Neural cell (in vitro differentiated cells): Measurements from ENCODE around the gene FH. TPM values are rescaled to one million over a fixed set of nuclear protein-coding genes. Genes with fewer than 3 reads are reported as not detected.

Experiments
- H2AFZ ChIP-seq: fragments of 200-600, 300-800 bp; sonication (generic), shearing (Covaris generic); 2 replicates; pipeline ENCODE4 v1.6.0; 2014; ENCODE audit warnings: low read depth, mild to moderate bottlenecking, antibody characterized with exemption, low read length, moderate library complexity
- H3F3A ChIP-seq: fragments of 200-600 bp; shearing (Covaris generic); 2 replicates; pipeline ENCODE4 v1.6.1; 2016; ENCODE audit warnings: mild to moderate bottlenecking, moderate library complexity, mixed read lengths, antibody characterized with exemption, low read length; ENCODE audit not compliant: insufficient read depth, poor library complexity, severe bottlenecking
- H3K27ac ChIP-seq: fragments of 200-600, 300-800 bp; sonication (generic), shearing (Covaris generic); 2 replicates; pipeline ENCODE4 v1.5.1; 2014; ENCODE audit warnings: mild to moderate bottlenecking, low read length, moderate library complexity
- H3K27me3 ChIP-seq: fragments of 300-800, 200-600 bp; sonication (generic), shearing (Covaris generic); 2 replicates; pipeline ENCODE4 v1.6.0; 2014; ENCODE audit warnings: mild to moderate bottlenecking, low read depth, low read length, moderate library complexity; ENCODE audit not compliant: insufficient read depth
- H3K36me3 ChIP-seq: fragments of 300-800, 200-600 bp; sonication (generic), shearing (Covaris generic); 2 replicates; pipeline ENCODE4 v1.5.1; 2014; ENCODE audit warnings: mild to moderate bottlenecking, antibody characterized with exemption, low read length, moderate library complexity; ENCODE audit not compliant: insufficient read depth
- H3K4me2 ChIP-seq: fragments of 300-800, 200-600 bp; sonication (generic), shearing (Covaris generic); 2 replicates; pipeline ENCODE4 v1.6.0; 2014; ENCODE audit warnings: mild to moderate bottlenecking, low read length
- H3K4me3 ChIP-seq: fragments of 300-800, 200-600 bp; sonication (generic), shearing (Covaris generic); 2 replicates; pipeline ENCODE4 v1.5.1; 2014; ENCODE audit warnings: mild to moderate bottlenecking, low read length, moderate library complexity
- H3K79me2 ChIP-seq: fragments of 200-600 bp; shearing (Covaris generic); replicated peaks from 2 replicates; pipeline ENCODE4 v1.6.0; 2014; ENCODE audit warnings: mild to moderate bottlenecking, low read length, moderate library complexity; ENCODE audit not compliant: insufficient read depth
- H3K9ac ChIP-seq: fragments of 300-800, 200-600 bp; sonication (generic), shearing (Covaris generic); 2 replicates; pipeline ENCODE4 v1.6.1; 2016; ENCODE audit warnings: mild to moderate bottlenecking, low read length, mixed read lengths
- H3K9me2 ChIP-seq: fragments of 200-600 bp; shearing (Covaris generic); 2 replicates; pipeline ENCODE4 v1.6.1; 2016; ENCODE audit warnings: mild to moderate bottlenecking, low read length, mixed read lengths; ENCODE audit not compliant: insufficient read depth
- H3K9me3 ChIP-seq: fragments of 200-600, 300-800 bp; sonication (generic), shearing (Covaris generic); 2 replicates; pipeline ENCODE4 v1.6.1; 2016; ENCODE audit warnings: mild to moderate bottlenecking, mixed run types, low read length, moderate library complexity, mixed read lengths
- H4K20me1 ChIP-seq: fragments of 200-600 bp; shearing (Covaris generic); 2 replicates; pipeline ENCODE4 v1.6.1; 2016; ENCODE audit warnings: mild to moderate bottlenecking, mixed run types; ENCODE audit not compliant: insufficient read depth
- CTCF ChIP-seq: fragments of 450-650 bp; IDR thresholded peaks from 2 replicates; pipeline ENCODE4 v1.5.1; 2014; ENCODE audit warnings: antibody characterized with exemption, mild to moderate bottlenecking, moderate library complexity; ENCODE audit not compliant: poor library complexity, severe bottlenecking
- EP300 ChIP-seq: fragments of 450-650 bp; conservative IDR thresholded peaks from 2 replicates; pipeline ENCODE4 v1.6.1; 2014; ENCODE audit warnings: antibody characterized with exemption, mild to moderate bottlenecking, moderate library complexity; ENCODE audit not compliant: poor library complexity, severe bottlenecking
- EZH2 ChIP-seq: fragments of 200-600, 300-800 bp; shearing (Covaris generic), sonication (generic); IDR thresholded peaks from 2 replicates; pipeline ENCODE4 v1.6.1; 2014; ENCODE audit warnings: antibody characterized with exemption, low read length, borderline replicate concordance, mild to moderate bottlenecking; ENCODE audit not compliant: insufficient read depth, poor library complexity, severe bottlenecking
- MXI1 ChIP-seq: fragments of 450-650 bp; conservative IDR thresholded peaks from 2 replicates; pipeline ENCODE4 v1.6.1; 2014; ENCODE audit warnings: antibody characterized with exemption, mild to moderate bottlenecking; ENCODE audit not compliant: poor library complexity, severe bottlenecking
- POLR2AphosphoS5 ChIP-seq: IDR thresholded peaks from 2 replicates; pipeline ENCODE4 v1.6.1; 2012
- RAD21 ChIP-seq: fragments of 450-650 bp; conservative IDR thresholded peaks from 2 replicates; pipeline ENCODE4 v1.6.1; 2014; ENCODE audit warnings: antibody characterized with exemption, mild to moderate bottlenecking, moderate library complexity
- REST ChIP-seq: IDR thresholded peaks from 2 replicates; pipeline ENCODE4 v1.6.1; 2012; ENCODE audit warnings: borderline replicate concordance
- SMC3 ChIP-seq: fragments of 450-650 bp; conservative IDR thresholded peaks from 2 replicates; pipeline ENCODE4 v1.6.1; 2014; ENCODE audit warnings: antibody characterized with exemption, mild to moderate bottlenecking, moderate library complexity; ENCODE audit not compliant: poor library complexity
- TAF1 ChIP-seq: IDR thresholded peaks from 2 replicates; pipeline ENCODE4 v1.6.1; 2012; ENCODE audit warnings: low read depth
- polyA plus RNA-seq: library from polyadenylated mRNA; depleted of rRNA; stranded (reverse); fragments of >200 nt; gene quantifications from 2 replicates; pipeline ENCODE4 v1.2.3, GENCODE V29; 2014

Gene FH
- polyA plus RNA-seq, 1 donor from 2014 or later, result 114 TPM

GRCh38 chr1:241507189-241507863, 12.2 kb downstream of the FH start:
- no peak for TF ChIP-seq TAF1
- no peak for TF ChIP-seq EP300
- TF ChIP-seq CTCF, result no peak
- no peak for TF ChIP-seq POLR2AphosphoS5
- TF ChIP-seq SMC3, result no peak
- TF ChIP-seq EZH2, result no peak
- TF ChIP-seq REST, result no peak
- no peak for TF ChIP-seq RAD21
- no peak for TF ChIP-seq MXI1
- H3K9me2 ChIP-seq, result no peaks in the 10 kb centered on the region
- H3K36me3 ChIP-seq, result peaks cover 18% of the 10 kb centered on the region
- no peaks in the 10 kb centered on the region for H3K79me2 ChIP-seq
- no peak overlapping the region for H3K4me3 ChIP-seq
- no peaks in the 10 kb centered on the region for H3K9me3 ChIP-seq
- no peak overlapping the region for H2AFZ ChIP-seq
- no peak overlapping the region for H3K9ac ChIP-seq
- no peaks in the 10 kb centered on the region for H4K20me1 ChIP-seq
- H3K27ac ChIP-seq, result no peak overlapping the region
- H3K4me2 ChIP-seq, result no peak overlapping the region
- H3F3A ChIP-seq, result no peaks in the 10 kb centered on the region
- H3K27me3 ChIP-seq, result no peaks in the 10 kb centered on the region

GRCh38 chr1:241503444-241503843, 16.1 kb downstream of the FH start:
- Histone ChIP-seq H3K36me3 (peaks cover 19% of the 10 kb centered on the region), H3K27me3 (no peaks in the 10 kb centered on the region), H4K20me1 (no peaks in the 10 kb centered on the region), H3F3A (no peaks in the 10 kb centered on the region), H2AFZ (no peak overlapping the region), H3K27ac (no peak overlapping the region), H3K4me2 (no peak overlapping the region), H3K9me2 (no peaks in the 10 kb centered on the region), H3K79me2 (no peaks in the 10 kb centered on the region), H3K9me3 (no peaks in the 10 kb centered on the region), H3K4me3 (no peak overlapping the region), H3K9ac (no peak overlapping the region)
- TF ChIP-seq REST, result no peak
- no peak for TF ChIP-seq MXI1
- TF ChIP-seq TAF1, result no peak
- TF ChIP-seq EZH2, result no peak
- TF ChIP-seq SMC3, result no peak
- TF ChIP-seq RAD21, result no peak
- TF ChIP-seq POLR2AphosphoS5, result no peak
- TF ChIP-seq CTCF, result no peak
- no peak for TF ChIP-seq EP300
